CD4-positive, CD25-positive, alpha-beta regulatory T cell (primary cell): ENCODE results near the gene LENEP. TPM values are rescaled to one million over a fixed set of nuclear protein-coding genes. Genes with fewer than 3 reads are reported as not detected.

ENCODE experiments used
- ATAC-seq, 2 donors: fragments of 150-1000 bp; cut with Tn5 transposase; one replicate each; pipeline ENCODE4 v1.10.0; 2021; ENCODE audit warnings: low read depth in 2 of 2, moderate number of reproducible peaks in 2 of 2, moderate library complexity in 1 of 2
- DNase-seq, 3 donors: peaks; one replicate each; pipeline versions ENCODE4 v3.0.0 to v3.0.0-alpha.2; 2012 to 2022; ENCODE audit warnings: mixed read lengths in 1 of 3
- H3K27ac ChIP-seq: one replicate; pipeline ENCODE4 v1.7.0; 2013; ENCODE audit warnings: mild to moderate bottlenecking, low read length; ENCODE audit not compliant: insufficient read depth, poor library complexity, severe bottlenecking
- H3K27me3 ChIP-seq: one replicate; pipeline ENCODE4 v1.7.0; 2013; ENCODE audit warnings: low read length; ENCODE audit not compliant: control insufficient read depth, insufficient read depth
- H3K36me3 ChIP-seq: one replicate; pipeline ENCODE4 v1.7.0; 2013; ENCODE audit warnings: mild to moderate bottlenecking, low read length, moderate library complexity; ENCODE audit not compliant: control insufficient read depth, insufficient read depth
- H3K4me1 ChIP-seq: 2 replicates; pipeline ENCODE4 v1.7.0; 2013; ENCODE audit warnings: mild to moderate bottlenecking, low read length; ENCODE audit not compliant: insufficient read depth, control insufficient read depth, poor library complexity, severe bottlenecking
- H3K4me3 ChIP-seq: one replicate; pipeline ENCODE4 v1.7.0; 2013; ENCODE audit warnings: low read depth, mild to moderate bottlenecking, low read length, moderate library complexity
- H3K9me3 ChIP-seq, 2 experiments: 1 replicate in 1 of 2; 2 replicates in 1 of 2; pipeline ENCODE4 v1.7.0; 2013; ENCODE audit warnings: low read length in 2 of 2, mild to moderate bottlenecking in 1 of 2, moderate library complexity in 1 of 2; ENCODE audit not compliant: control insufficient read depth in 2 of 2
- H3K27ac Mint-ChIP-seq, 3 donors: one replicate each; pipeline ENCODE4 v1.8.0; 2020 to 2022; ENCODE audit warnings: mild to moderate bottlenecking in 3 of 3, mixed read lengths in 3 of 3, moderate library complexity in 2 of 3
- H3K27me3 Mint-ChIP-seq: one replicate; pipeline ENCODE4 v1.8.0; 2022; ENCODE audit warnings: mild to moderate bottlenecking, mixed read lengths
- H3K36me3 Mint-ChIP-seq: one replicate; pipeline ENCODE4 v1.8.0; 2020; ENCODE audit warnings: mixed read lengths
- H3K4me1 Mint-ChIP-seq, 4 donors: one replicate each; pipeline ENCODE4 v1.8.0; 2020 to 2022; ENCODE audit warnings: mixed read lengths in 4 of 4, mild to moderate bottlenecking in 1 of 4
- H3K4me3 Mint-ChIP-seq, 4 donors: one replicate each; pipeline ENCODE4 v1.8.0; 2020 to 2022; ENCODE audit warnings: mild to moderate bottlenecking in 4 of 4, mixed read lengths in 4 of 4, moderate library complexity in 3 of 4
- H3K9me3 Mint-ChIP-seq, 7 donors: one replicate each; pipeline ENCODE4 v1.8.0; 2020 to 2022; ENCODE audit warnings: mixed read lengths in 7 of 7, mild to moderate bottlenecking in 3 of 7, moderate library complexity in 2 of 7
- polyA plus RNA-seq, 4 donors: library from polyadenylated mRNA; unstranded; fragments of 300-500 nt; fragmentation: Illumina TruSeq; gene quantifications; one replicate each; pipeline ENCODE4 v1.2.3, GENCODE V29; 2021
- total RNA-seq: library from RNA; stranded (reverse); gene quantifications from one replicate; pipeline ENCODE4 v1.2.3, GENCODE V29; 2022

Gene LENEP
- total and polyA plus RNA-seq, 5 donors from 2014 or later = not detected

DNA sequence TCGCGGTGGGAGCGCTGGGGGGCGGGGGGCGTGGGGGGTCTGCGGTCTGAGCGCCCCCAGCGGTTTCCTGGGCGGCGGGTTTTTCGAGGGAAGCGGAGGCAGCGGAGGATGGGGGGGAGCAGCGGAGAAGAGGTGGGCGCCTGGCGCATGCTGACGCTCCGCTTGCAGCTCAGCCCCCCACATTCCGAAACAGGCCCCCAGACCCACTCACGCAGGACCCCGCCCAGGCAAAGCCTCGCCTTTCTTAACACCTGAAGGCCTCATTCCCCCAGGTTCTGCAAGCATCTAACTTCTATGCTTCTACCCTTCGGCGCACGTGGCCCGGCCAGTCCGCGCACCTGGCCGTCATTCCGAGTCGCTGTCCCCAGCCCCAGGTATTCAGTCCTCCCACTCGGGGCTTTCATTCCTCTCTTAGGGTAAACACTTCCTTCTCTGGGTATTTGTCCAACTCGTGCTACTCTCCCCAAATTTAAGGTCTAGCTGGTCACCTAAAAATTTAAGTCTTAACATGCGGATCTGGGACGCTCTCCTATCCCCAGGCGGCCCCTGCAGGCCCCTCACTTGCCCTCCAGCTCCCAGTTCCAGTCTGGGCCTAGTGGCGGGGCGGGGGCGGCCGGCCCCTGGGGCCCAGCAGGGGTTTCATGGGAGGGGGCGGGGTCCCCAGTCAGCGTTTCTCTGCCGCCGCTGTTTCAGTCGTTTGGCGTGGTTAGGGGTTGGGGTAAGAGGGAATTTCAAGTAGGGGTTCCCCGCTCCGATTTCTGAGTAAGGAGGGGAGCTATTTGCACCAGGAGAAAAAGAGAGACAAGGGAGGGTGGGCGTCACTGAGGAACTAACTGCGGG lies 6.4 kb downstream of the LENEP start:
- ATAC-seq = no peak
- no peaks in the 10 kb centered on the region for H3K27me3 ChIP-seq

GRCh38 chr1:155000411-155000725 lies 7.0 kb downstream of the LENEP start:
- no peaks in the 10 kb centered on the region for H3K27me3 ChIP-seq
- peaks cover 0 to 49% (median 23%) of the 10 kb centered on the region in 4 donors for H3K4me1 Mint-ChIP-seq
- H3K27ac Mint-ChIP-seq = peak overlapping the region; percentile 83 to 96 (median 94)
- H3K4me1 ChIP-seq = peaks cover 53% of the 10 kb centered on the region
- no peaks in the 10 kb centered on the region for H3K36me3 Mint-ChIP-seq
- ATAC-seq = no peak
- H3K27ac ChIP-seq = peak overlapping the region; percentile 96
- peak in 2 of 3 donors; percentile 21 to 27 for DNase-seq
- no peaks in the 10 kb centered on the region for H3K36me3 ChIP-seq
- peaks cover 0 to 2% (median 0%) of the 10 kb centered on the region in 7 donors for H3K9me3 Mint-ChIP-seq
- H3K4me3 ChIP-seq = peak overlapping the region; percentile 65
- no peaks in the 10 kb centered on the region for H3K9me3 ChIP-seq
- no peaks in the 10 kb centered on the region for H3K27me3 Mint-ChIP-seq
- peak overlapping the region; percentile 92 to 99 (median 95) for H3K4me3 Mint-ChIP-seq

More for the DNA sequence above, 6.4 kb downstream of the LENEP start:
- Histone ChIP-seq H3K27ac (peak overlapping the region; percentile 96), H3K36me3 (no peaks in the 10 kb centered on the region), H3K9me3 (no peaks in the 10 kb centered on the region), H3K4me3 (peak overlapping the region; percentile 65), H3K4me1 (peaks cover 48% of the 10 kb centered on the region)
- H3K4me1 Mint-ChIP-seq = peaks cover 0 to 44% (median 22%) of the 10 kb centered on the region in 4 donors
- H3K4me3 Mint-ChIP-seq = peak overlapping the region; percentile 89 to 99 (median 94)
- H3K27ac Mint-ChIP-seq = peak overlapping the region; percentile 83 to 96 (median 94)
- peak; percentile 43 to 56 (median 51) for DNase-seq
- H3K36me3 Mint-ChIP-seq = no peaks in the 10 kb centered on the region
- H3K27me3 Mint-ChIP-seq = no peaks in the 10 kb centered on the region
- H3K9me3 Mint-ChIP-seq = peaks cover 0 to 2% (median 0%) of the 10 kb centered on the region in 7 donors

- Histone ChIP-seq H3K4me3 (peak overlapping the region; percentile 77), H3K36me3 (no peaks in the 10 kb centered on the region), H3K27me3 (no peaks in the 10 kb centered on the region), H3K27ac (peak overlapping the region; percentile 96), H3K4me1 (peaks cover 58% of the 10 kb centered on the region), H3K9me3 (no peaks in the 10 kb centered on the region)
- H3K27me3 Mint-ChIP-seq = no peaks in the 10 kb centered on the region
- ATAC-seq (peak; percentile 11 to 30), DNase-seq (peak; percentile 78 to 82 (median 79))
- peak overlapping the region; percentile 92 to 99 (median 96) for H3K4me3 Mint-ChIP-seq
- peaks cover 0 to 2% (median 0%) of the 10 kb centered on the region in 7 donors for H3K9me3 Mint-ChIP-seq
- H3K27ac Mint-ChIP-seq = peak overlapping the region; percentile 53 to 95 (median 92)
- H3K36me3 Mint-ChIP-seq = no peaks in the 10 kb centered on the region
- peaks cover 0 to 52% (median 26%) of the 10 kb centered on the region in 4 donors for H3K4me1 Mint-ChIP-seq
These were observed 7.5 kb downstream of the LENEP start for GRCh38 chr1:155000726-155001424.

DNA sequence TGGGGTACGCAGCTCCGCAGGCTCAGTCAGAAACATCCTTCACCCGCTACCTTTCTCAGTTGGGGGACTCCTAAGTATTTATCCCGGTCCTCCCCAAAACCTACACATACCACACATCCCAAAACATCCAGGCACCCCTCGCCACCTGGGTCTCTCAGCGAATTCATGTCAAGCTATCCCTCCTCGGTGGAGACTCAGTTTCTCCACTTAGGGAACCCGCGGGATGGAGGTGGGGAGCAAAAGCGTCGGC lies 8.0 kb downstream of the LENEP start:
- H3K9me3 ChIP-seq = no peaks in the 10 kb centered on the region
- peak overlapping the region; percentile 77 for H3K4me3 ChIP-seq
- DNase-seq (no peak), ATAC-seq (no peak)
- H3K27me3 ChIP-seq = no peaks in the 10 kb centered on the region
- peaks cover 4 to 54% (median 31%) of the 10 kb centered on the region in 4 donors for H3K4me1 Mint-ChIP-seq
- peaks cover 63% of the 10 kb centered on the region for H3K4me1 ChIP-seq
- no peaks in the 10 kb centered on the region for H3K27me3 Mint-ChIP-seq
- H3K36me3 ChIP-seq = no peaks in the 10 kb centered on the region
- H3K27ac ChIP-seq = peak overlapping the region; percentile 96
- no peaks in the 10 kb centered on the region for H3K36me3 Mint-ChIP-seq
- peak overlapping the region; percentile 53 to 95 (median 92) for H3K27ac Mint-ChIP-seq
- H3K4me3 Mint-ChIP-seq = peak overlapping the region; percentile 92 to 99 (median 96)
- peaks cover 0 to 2% (median 0%) of the 10 kb centered on the region in 7 donors for H3K9me3 Mint-ChIP-seq

- Histone ChIP-seq H3K27ac (peak overlapping the region; percentile 96), H3K36me3 (no peaks in the 10 kb centered on the region), H3K4me1 (peaks cover 68% of the 10 kb centered on the region), H3K4me3 (peak overlapping the region; percentile 77), H3K9me3 (no peaks in the 10 kb centered on the region), H3K27me3 (no peaks in the 10 kb centered on the region)
- ATAC-seq = peak; percentile 83 to 84
- H3K27ac Mint-ChIP-seq = peak overlapping the region; percentile 91 to 95 (median 92)
- DNase-seq = peak; percentile 96 to 99 (median 97)
- H3K36me3 Mint-ChIP-seq = no peaks in the 10 kb centered on the region
- peak overlapping the region; percentile 92 to 99 (median 96) for H3K4me3 Mint-ChIP-seq
- no peaks in the 10 kb centered on the region for H3K27me3 Mint-ChIP-seq
- peaks cover 0 to 2% (median 0%) of the 10 kb centered on the region in 7 donors for H3K9me3 Mint-ChIP-seq
- H3K4me1 Mint-ChIP-seq = peaks cover 9 to 59% (median 36%) of the 10 kb centered on the region in 4 donors
These were observed 8.5 kb downstream of the LENEP start for GRCh38 chr1:155001675-155002463.

DNA sequence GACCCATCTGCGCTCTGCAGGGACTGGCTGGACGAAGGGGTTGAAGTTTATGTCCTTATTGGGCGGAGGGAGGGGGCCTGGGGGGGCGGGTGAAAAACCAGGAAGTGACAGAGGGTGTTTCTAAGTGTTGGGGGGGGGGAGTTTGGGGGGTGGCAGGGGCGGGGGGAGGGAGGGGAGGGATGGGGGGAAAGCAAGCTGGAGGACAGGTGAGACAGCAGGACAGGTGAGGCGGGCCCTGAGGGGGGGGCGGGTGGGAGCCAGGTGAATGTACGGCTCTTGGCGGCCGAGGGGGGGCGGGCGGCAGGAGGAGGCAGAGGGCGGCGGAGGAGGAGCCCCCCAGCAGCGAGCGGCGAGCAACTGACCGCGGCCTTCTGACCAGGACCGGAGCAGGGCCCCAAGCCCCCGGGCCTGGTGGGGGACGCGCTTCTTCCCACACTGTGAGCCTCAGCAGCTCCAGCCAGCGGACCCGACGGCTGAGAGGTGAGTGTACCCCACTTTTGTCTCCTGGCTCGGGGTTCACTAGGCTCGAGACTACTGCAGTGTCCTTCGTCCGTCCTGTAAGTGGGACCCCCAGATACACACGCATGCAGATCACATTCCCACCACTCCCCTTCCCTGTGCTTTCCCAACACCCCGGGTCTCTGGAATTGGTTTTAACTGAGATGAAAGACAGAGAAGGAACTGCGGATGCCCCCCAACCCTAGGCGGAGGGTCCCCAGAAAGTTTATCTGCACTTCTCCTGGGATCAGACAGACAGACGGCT lies 9.3 kb downstream of the LENEP start, which contains the start of gene ZBTB7B:
TSS of gene ZBTB7B (plus strand) at position 339 of the 763 bp plus-strand sequence. CDS start 11,859 bp downstream, outside the sequence.
- Mint-ChIP-seq H3K9me3 (peaks cover 0 to 2% (median 0%) of the 10 kb centered on the region in 7 donors), H3K27me3 (no peaks in the 10 kb centered on the region), H3K4me1 (peaks cover 11 to 59% (median 37%) of the 10 kb centered on the region in 4 donors), H3K4me3 (peak within 1 kb of the TSS; percentile 99), H3K36me3 (no peaks in the 10 kb centered on the region), H3K27ac (peak within 1 kb of the TSS; percentile 92 to 97 (median 96))
- Histone ChIP-seq H3K9me3 (no peaks in the 10 kb centered on the region), H3K27me3 (no peaks in the 10 kb centered on the region), H3K4me3 (peak within 1 kb of the TSS; percentile 92), H3K36me3 (no peaks in the 10 kb centered on the region), H3K4me1 (peaks cover 76% of the 10 kb centered on the region), H3K27ac (peak within 1 kb of the TSS; percentile 96)
- ATAC-seq (peak; percentile 0 to 1), DNase-seq (peak in 1 of 3 donors; percentile 29)
